ENCODE measurements around the gene PTGER2. TPM values are rescaled to one million over a fixed set of nuclear protein-coding genes. Genes with fewer than 3 reads are reported as not detected.

Gene PTGER2
- polyA plus RNA-seq, 1 donor (not counting 4 experiments of a cell fraction or from before 2014, with no cell fraction given) = 0.28 TPM

DNA sequence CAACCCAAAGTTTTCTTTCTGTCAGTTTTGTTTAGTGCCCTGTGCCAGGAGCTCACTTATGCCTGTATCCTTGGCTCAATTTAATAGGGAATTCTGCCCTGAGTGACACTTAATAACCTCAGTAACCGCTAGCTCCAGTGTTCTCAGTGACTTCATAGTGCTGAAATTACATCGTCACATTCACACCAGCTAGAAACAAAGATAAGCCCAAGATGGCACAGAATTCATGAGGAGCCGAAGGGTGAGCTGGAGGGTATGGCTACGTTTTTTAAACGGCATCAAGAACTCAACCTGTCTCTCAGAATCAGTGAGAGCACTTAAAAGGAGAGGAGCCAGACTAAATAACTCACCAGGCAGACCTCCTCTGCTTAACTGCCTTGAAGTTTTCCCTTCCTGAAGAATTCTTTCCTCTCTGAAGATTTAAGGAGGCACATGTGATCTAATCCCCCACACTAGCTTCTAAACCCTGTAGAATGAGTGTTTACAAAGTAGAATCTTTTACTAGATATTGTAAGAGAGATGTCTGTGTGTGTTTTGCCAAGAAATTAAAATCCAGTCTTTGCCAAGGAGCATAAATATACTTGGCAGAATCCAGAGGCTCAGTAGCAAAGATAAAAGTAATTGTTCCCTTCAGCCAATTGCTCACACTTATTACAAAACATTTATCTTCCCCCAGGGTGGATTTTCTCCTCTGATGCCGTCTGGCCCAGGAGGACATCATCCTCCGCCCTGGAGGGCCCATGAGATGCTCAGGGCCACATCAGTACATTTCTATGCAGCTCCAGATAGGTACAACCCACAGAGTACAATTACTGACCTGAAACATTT lies 37.3 kb downstream of the PTGER2 start:
- no peak for FAIRE-seq
- TF ChIP-seq EZH2 (IDR thresholded peaks at IDR 0.05; ENCODE audit: low read length) = no peak
- TF ChIP-seq, protein P1, sequence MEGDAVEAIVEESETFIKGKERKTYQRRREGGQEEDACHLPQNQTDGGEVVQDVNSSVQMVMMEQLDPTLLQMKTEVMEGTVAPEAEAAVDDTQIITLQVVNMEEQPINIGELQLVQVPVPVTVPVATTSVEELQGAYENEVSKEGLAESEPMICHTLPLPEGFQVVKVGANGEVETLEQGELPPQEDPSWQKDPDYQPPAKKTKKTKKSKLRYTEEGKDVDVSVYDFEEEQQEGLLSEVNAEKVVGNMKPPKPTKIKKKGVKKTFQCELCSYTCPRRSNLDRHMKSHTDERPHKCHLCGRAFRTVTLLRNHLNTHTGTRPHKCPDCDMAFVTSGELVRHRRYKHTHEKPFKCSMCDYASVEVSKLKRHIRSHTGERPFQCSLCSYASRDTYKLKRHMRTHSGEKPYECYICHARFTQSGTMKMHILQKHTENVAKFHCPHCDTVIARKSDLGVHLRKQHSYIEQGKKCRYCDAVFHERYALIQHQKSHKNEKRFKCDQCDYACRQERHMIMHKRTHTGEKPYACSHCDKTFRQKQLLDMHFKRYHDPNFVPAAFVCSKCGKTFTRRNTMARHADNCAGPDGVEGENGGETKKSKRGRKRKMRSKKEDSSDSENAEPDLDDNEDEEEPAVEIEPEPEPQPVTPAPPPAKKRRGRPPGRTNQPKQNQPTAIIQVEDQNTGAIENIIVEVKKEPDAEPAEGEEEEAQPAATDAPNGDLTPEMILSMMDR (optimal IDR thresholded peaks at IDR 0.05 in 1 of 3, IDR thresholded peaks at IDR 0.05 in 1 of 3, conservative IDR thresholded peaks at IDR 0.05 in 1 of 3; ENCODE audit: extremely low read depth in 1 of 3, insufficient read depth in 2 of 3, low read length in 3 of 3) = no peak

DNA sequence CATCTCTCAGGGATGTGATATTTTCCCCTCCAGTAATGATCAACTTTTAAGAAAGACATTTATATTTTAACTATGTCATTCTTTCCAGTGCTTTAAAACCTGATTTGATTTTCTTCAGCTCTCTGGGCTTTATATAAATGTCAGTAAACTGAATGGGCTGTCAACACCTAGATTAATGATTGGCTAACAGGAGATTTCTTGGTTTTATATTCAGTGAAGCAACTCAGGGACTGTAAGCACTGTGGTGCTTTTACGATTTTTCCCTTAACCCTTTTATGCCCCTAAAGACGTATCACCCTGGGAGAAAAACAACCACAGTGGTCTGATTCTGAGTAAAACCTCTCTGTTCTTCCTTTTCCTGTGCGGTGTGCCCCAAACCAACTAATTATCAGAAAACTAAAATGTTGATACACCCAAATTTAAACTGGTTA lies 38.0 kb downstream of the PTGER2 start:
- no peak overlapping the region for H3K4me3 ChIP-seq (ENCODE audit: control insufficient read depth in 2 of 3, extremely low read depth in 1 of 3, insufficient read depth in 2 of 3, low read depth in 1 of 3, low read length in 3 of 3)
- H2AFZ ChIP-seq (ENCODE audit: control insufficient read depth, low read length) = no peak overlapping the region
- H3K4me1 ChIP-seq (ENCODE audit: control insufficient read depth, extremely low read depth, insufficient read depth, low read length) = peaks cover 43% of the 10 kb centered on the region
- no peak overlapping the region for H3K4me2 ChIP-seq (ENCODE audit: control insufficient read depth, extremely low read depth, insufficient read depth, low read depth, low read length)
- TF ChIP-seq EZH2 (IDR thresholded peaks at IDR 0.05; ENCODE audit: low read length) = no peak
- TF ChIP-seq, protein P1 (optimal IDR thresholded peaks at IDR 0.05 in 1 of 3, IDR thresholded peaks at IDR 0.05 in 1 of 3, conservative IDR thresholded peaks at IDR 0.05 in 1 of 3; ENCODE audit: extremely low read depth in 1 of 3, insufficient read depth in 2 of 3, low read length in 3 of 3) = no peak
- H3K27ac ChIP-seq (ENCODE audit: control insufficient read depth, insufficient read depth, low read length) = no peak overlapping the region
- dilution Hi-C loops (cut with MboI; ENCODE audit: extremely low pct_ligation_motif_present, low sequenced_read_pairs) = no loop called here
- no peaks in the 10 kb centered on the region for H3K36me3 ChIP-seq (ENCODE audit: control insufficient read depth in 2 of 2, extremely low read depth in 1 of 2, insufficient read depth in 2 of 2, low read length in 2 of 2)
- H3K27me3 ChIP-seq (ENCODE audit: control insufficient read depth, extremely low read depth, insufficient read depth, low read length) = no peaks in the 10 kb centered on the region
- FAIRE-seq (no peak), DNase-seq (ENCODE audit: low read depth, low spot score) (no peak)
- no peaks in the 10 kb centered on the region for H3K9me1 ChIP-seq (ENCODE audit: control insufficient read depth, extremely low read depth, insufficient read depth, low read length)
- H4K20me1 ChIP-seq (ENCODE audit: control insufficient read depth, extremely low read depth, insufficient read depth, low read length) = no peaks in the 10 kb centered on the region
- H3K9me3 ChIP-seq (ENCODE audit: control insufficient read depth, low read depth, low read length) = no peaks in the 10 kb centered on the region
- H3K79me2 ChIP-seq (ENCODE audit: control insufficient read depth, insufficient read depth, low read length) = no peaks in the 10 kb centered on the region
- no peak overlapping the region for H3K9ac ChIP-seq (ENCODE audit: control insufficient read depth, extremely low read depth, insufficient read depth, low read length)

More for the DNA sequence above, 37.3 kb downstream of the PTGER2 start:
- Histone ChIP-seq H3K27ac (ENCODE audit: control insufficient read depth, insufficient read depth, low read length) (no peak overlapping the region), H3K4me1 (ENCODE audit: control insufficient read depth, extremely low read depth, insufficient read depth, low read length) (peaks cover 43% of the 10 kb centered on the region), H3K9ac (ENCODE audit: control insufficient read depth, extremely low read depth, insufficient read depth, low read length) (no peak overlapping the region), H3K79me2 (ENCODE audit: control insufficient read depth, insufficient read depth, low read length) (no peaks in the 10 kb centered on the region), H3K27me3 (ENCODE audit: control insufficient read depth, extremely low read depth, insufficient read depth, low read length) (no peaks in the 10 kb centered on the region), H3K4me2 (ENCODE audit: control insufficient read depth, extremely low read depth, insufficient read depth, low read depth, low read length) (no peak overlapping the region), H3K36me3 (ENCODE audit: control insufficient read depth in 2 of 2, extremely low read depth in 1 of 2, insufficient read depth in 2 of 2, low read length in 2 of 2) (no peaks in the 10 kb centered on the region), H3K4me3 (ENCODE audit: control insufficient read depth in 2 of 3, extremely low read depth in 1 of 3, insufficient read depth in 2 of 3, low read depth in 1 of 3, low read length in 3 of 3) (no peak overlapping the region), H2AFZ (ENCODE audit: control insufficient read depth, low read length) (peak overlapping the region; percentile 62), H4K20me1 (ENCODE audit: control insufficient read depth, extremely low read depth, insufficient read depth, low read length) (no peaks in the 10 kb centered on the region), H3K9me1 (ENCODE audit: control insufficient read depth, extremely low read depth, insufficient read depth, low read length) (no peaks in the 10 kb centered on the region), H3K9me3 (ENCODE audit: control insufficient read depth, low read depth, low read length) (no peaks in the 10 kb centered on the region)
- dilution Hi-C loops (cut with MboI; ENCODE audit: extremely low pct_ligation_motif_present, low sequenced_read_pairs) = no loop called here
- DNase-seq (ENCODE audit: low read depth, low spot score) = no peak

All from keratinocyte (primary cell).